Measurements from ENCODE around the gene USH1G.

USH1G gene

GRCh38 chr17:74959826-74960515 lies 36.9 kb upstream of the USH1G start:
- H3K4me3 Mint-ChIP-seq = no peak overlapping the region
- H3K27ac Mint-ChIP-seq = no peak overlapping the region
- H3K36me3 Mint-ChIP-seq = no peaks in the 10 kb centered on the region
- peaks cover 4% of the 10 kb centered on the region for H3K4me1 Mint-ChIP-seq
- no peaks in the 10 kb centered on the region for H3K27me3 Mint-ChIP-seq
- H3K9me3 Mint-ChIP-seq = no peaks in the 10 kb centered on the region

GRCh38 chr17:74957935-74958740 lies 35.1 kb upstream of the USH1G start:
- no peaks in the 10 kb centered on the region for H3K36me3 Mint-ChIP-seq
- H3K4me3 Mint-ChIP-seq = no peak overlapping the region
- H3K27ac Mint-ChIP-seq = no peak overlapping the region
- H3K4me1 Mint-ChIP-seq = peaks cover 4% of the 10 kb centered on the region
- no peaks in the 10 kb centered on the region for H3K27me3 Mint-ChIP-seq
- no peaks in the 10 kb centered on the region for H3K9me3 Mint-ChIP-seq

GRCh38 chr17:74956093-74956492 lies 33.0 kb upstream of the USH1G start:
- Mint-ChIP-seq H3K27me3 (no peaks in the 10 kb centered on the region), H3K36me3 (no peaks in the 10 kb centered on the region), H3K4me3 (no peak overlapping the region), H3K4me1 (no peaks in the 10 kb centered on the region), H3K27ac (no peak overlapping the region), H3K9me3 (no peaks in the 10 kb centered on the region)

- H3K4me1 Mint-ChIP-seq = no peaks in the 10 kb centered on the region
- no peaks in the 10 kb centered on the region for H3K27me3 Mint-ChIP-seq
- no peak overlapping the region for H3K27ac Mint-ChIP-seq
- no peaks in the 10 kb centered on the region for H3K9me3 Mint-ChIP-seq
- no peak overlapping the region for H3K4me3 Mint-ChIP-seq
- no peaks in the 10 kb centered on the region for H3K36me3 Mint-ChIP-seq
These were observed 31.8 kb upstream of the USH1G start for GRCh38 chr17:74954665-74955421.

GRCh38 chr17:74954115-74954514 lies 31.1 kb upstream of the USH1G start:
- Mint-ChIP-seq H3K4me3 (no peak overlapping the region), H3K36me3 (no peaks in the 10 kb centered on the region), H3K9me3 (no peaks in the 10 kb centered on the region), H3K27ac (no peak overlapping the region), H3K4me1 (no peaks in the 10 kb centered on the region), H3K27me3 (no peaks in the 10 kb centered on the region)

GRCh38 chr17:74953134-74953687 lies 30.2 kb upstream of the USH1G start:
- Mint-ChIP-seq H3K9me3 (no peaks in the 10 kb centered on the region), H3K27me3 (no peaks in the 10 kb centered on the region), H3K4me1 (no peaks in the 10 kb centered on the region), H3K27ac (no peak overlapping the region), H3K4me3 (no peak overlapping the region), H3K36me3 (no peaks in the 10 kb centered on the region)

- H3K4me3 Mint-ChIP-seq = no peak overlapping the region
- no peaks in the 10 kb centered on the region for H3K4me1 Mint-ChIP-seq
- no peaks in the 10 kb centered on the region for H3K27me3 Mint-ChIP-seq
- no peaks in the 10 kb centered on the region for H3K36me3 Mint-ChIP-seq
- H3K27ac Mint-ChIP-seq = no peak overlapping the region
- no peaks in the 10 kb centered on the region for H3K9me3 Mint-ChIP-seq
These were observed 29.5 kb upstream of the USH1G start for GRCh38 chr17:74952431-74953133.

GRCh38 chr17:74951680-74952421 lies 28.8 kb upstream of the USH1G start:
- no peaks in the 10 kb centered on the region for H3K4me1 Mint-ChIP-seq
- no peaks in the 10 kb centered on the region for H3K27me3 Mint-ChIP-seq
- H3K4me3 Mint-ChIP-seq = no peak overlapping the region
- no peaks in the 10 kb centered on the region for H3K36me3 Mint-ChIP-seq
- H3K9me3 Mint-ChIP-seq = no peaks in the 10 kb centered on the region
- no peak overlapping the region for H3K27ac Mint-ChIP-seq

GRCh38 chr17:74951065-74951464 lies 28.0 kb upstream of the USH1G start:
- Mint-ChIP-seq H3K4me1 (no peaks in the 10 kb centered on the region), H3K27me3 (no peaks in the 10 kb centered on the region), H3K4me3 (no peak overlapping the region), H3K27ac (no peak overlapping the region), H3K36me3 (no peaks in the 10 kb centered on the region), H3K9me3 (no peaks in the 10 kb centered on the region)

GRCh38 chr17:74950207-74950606 lies 27.2 kb upstream of the USH1G start:
- H3K36me3 Mint-ChIP-seq = no peaks in the 10 kb centered on the region
- no peaks in the 10 kb centered on the region for H3K27me3 Mint-ChIP-seq
- H3K4me3 Mint-ChIP-seq = no peak overlapping the region
- no peaks in the 10 kb centered on the region for H3K9me3 Mint-ChIP-seq
- H3K27ac Mint-ChIP-seq = no peak overlapping the region
- H3K4me1 Mint-ChIP-seq = no peaks in the 10 kb centered on the region

GRCh38 chr17:74949455-74950115 lies 26.5 kb upstream of the USH1G start:
- no peak overlapping the region for H3K27ac Mint-ChIP-seq
- no peak overlapping the region for H3K4me3 Mint-ChIP-seq
- H3K36me3 Mint-ChIP-seq = no peaks in the 10 kb centered on the region
- H3K27me3 Mint-ChIP-seq = no peaks in the 10 kb centered on the region
- no peaks in the 10 kb centered on the region for H3K4me1 Mint-ChIP-seq
- H3K9me3 Mint-ChIP-seq = no peaks in the 10 kb centered on the region

GRCh38 chr17:74947041-74947754 lies 24.1 kb upstream of the USH1G start:
- no peaks in the 10 kb centered on the region for H3K9me3 Mint-ChIP-seq
- no peak overlapping the region for H3K27ac Mint-ChIP-seq
- H3K4me3 Mint-ChIP-seq = no peak overlapping the region
- peaks cover 2% of the 10 kb centered on the region for H3K27me3 Mint-ChIP-seq
- no peaks in the 10 kb centered on the region for H3K4me1 Mint-ChIP-seq
- H3K36me3 Mint-ChIP-seq = no peaks in the 10 kb centered on the region

GRCh38 chr17:74946641-74947040 lies 23.6 kb upstream of the USH1G start:
- peaks cover 4% of the 10 kb centered on the region for H3K27me3 Mint-ChIP-seq
- H3K9me3 Mint-ChIP-seq = no peaks in the 10 kb centered on the region
- no peaks in the 10 kb centered on the region for H3K4me1 Mint-ChIP-seq
- no peak overlapping the region for H3K27ac Mint-ChIP-seq
- H3K4me3 Mint-ChIP-seq = no peak overlapping the region
- H3K36me3 Mint-ChIP-seq = no peaks in the 10 kb centered on the region

- peaks cover 4% of the 10 kb centered on the region for H3K27me3 Mint-ChIP-seq
- H3K9me3 Mint-ChIP-seq = no peaks in the 10 kb centered on the region
- no peak overlapping the region for H3K27ac Mint-ChIP-seq
- H3K4me1 Mint-ChIP-seq = no peaks in the 10 kb centered on the region
- no peaks in the 10 kb centered on the region for H3K36me3 Mint-ChIP-seq
- H3K4me3 Mint-ChIP-seq = no peak overlapping the region
These were observed 22.5 kb upstream of the USH1G start for GRCh38 chr17:74945543-74945942.
